ENCODE measurements around the gene RASGRF1.

Gene RASGRF1

GRCh38 chr15:79088426-79089205 lies 2.0 kb downstream of the RASGRF1 start:
- no peak for TF ChIP-seq CREB1 (IDR thresholded peaks at IDR 0.05; ENCODE audit: low read depth)
- no peak for TF ChIP-seq TEAD4 (IDR thresholded peaks at IDR 0.05)

- TF ChIP-seq YY1 (IDR thresholded peaks at IDR 0.05; ENCODE audit: low read depth) (no peak), RAD21 (IDR thresholded peaks at IDR 0.05; ENCODE audit: low read depth) (no peak), USF1 (IDR thresholded peaks at IDR 0.05) (no peak), MAX (IDR thresholded peaks at IDR 0.05) (no peak), FOXM1 (IDR thresholded peaks at IDR 0.05; ENCODE audit: borderline replicate concordance, low read depth) (no peak), EP300 (IDR thresholded peaks at IDR 0.05; ENCODE audit: borderline replicate concordance) (no peak), TCF12 (IDR thresholded peaks at IDR 0.05; ENCODE audit: low read depth) (no peak), CEBPB (IDR thresholded peaks at IDR 0.05) (no peak), EGR1 (IDR thresholded peaks at IDR 0.05) (no peak), TEAD4 (IDR thresholded peaks at IDR 0.05) (no peak), CREB1 (IDR thresholded peaks at IDR 0.05; ENCODE audit: low read depth) (no peak), TAF1 (IDR thresholded peaks at IDR 0.05; ENCODE audit: low read depth) (no peak), ZBTB7A (IDR thresholded peaks at IDR 0.05; ENCODE audit: low read depth) (no peak), REST (IDR thresholded peaks at IDR 0.05; ENCODE audit: low read depth) (no peak), NFIC (IDR thresholded peaks at IDR 0.05) (no peak)
Measured at GRCh38 chr15:79086814-79087213, 3.8 kb downstream of the RASGRF1 start.

- TF ChIP-seq FOXM1 (IDR thresholded peaks at IDR 0.05; ENCODE audit: borderline replicate concordance, low read depth) (no peak), NFIC (IDR thresholded peaks at IDR 0.05) (peak; percentile 45; the same call in 1 of the 2 replicates)
Measured at GRCh38 chr15:79084308-79084968, 6.1 kb downstream of the RASGRF1 start.

GRCh38 chr15:79083154-79083553 lies 7.4 kb downstream of the RASGRF1 start:
- no peak for TF ChIP-seq MAX (IDR thresholded peaks at IDR 0.05)
- no peak for TF ChIP-seq YY1 (IDR thresholded peaks at IDR 0.05; ENCODE audit: low read depth)
- no peak for TF ChIP-seq TEAD4 (IDR thresholded peaks at IDR 0.05)
- no peak for TF ChIP-seq EGR1 (IDR thresholded peaks at IDR 0.05)

GRCh38 chr15:79082363-79083070 lies 8.1 kb downstream of the RASGRF1 start:
- no peak for TF ChIP-seq MAX (IDR thresholded peaks at IDR 0.05)
- no peak for TF ChIP-seq USF1 (IDR thresholded peaks at IDR 0.05)
- TF ChIP-seq FOXM1 (IDR thresholded peaks at IDR 0.05; ENCODE audit: borderline replicate concordance, low read depth): no peak
- TF ChIP-seq CREB1 (IDR thresholded peaks at IDR 0.05; ENCODE audit: low read depth): no peak
- TF ChIP-seq EP300 (IDR thresholded peaks at IDR 0.05; ENCODE audit: borderline replicate concordance): no peak
- no peak for TF ChIP-seq TEAD4 (IDR thresholded peaks at IDR 0.05)
- TF ChIP-seq RAD21 (IDR thresholded peaks at IDR 0.05; ENCODE audit: low read depth): no peak
- TF ChIP-seq TAF1 (IDR thresholded peaks at IDR 0.05; ENCODE audit: low read depth): no peak
- TF ChIP-seq YY1 (IDR thresholded peaks at IDR 0.05; ENCODE audit: low read depth): no peak
- no peak for TF ChIP-seq ZBTB7A (IDR thresholded peaks at IDR 0.05; ENCODE audit: low read depth)
- no peak for TF ChIP-seq CEBPB (IDR thresholded peaks at IDR 0.05)
- TF ChIP-seq TCF12 (IDR thresholded peaks at IDR 0.05; ENCODE audit: low read depth): no peak
- TF ChIP-seq EGR1 (IDR thresholded peaks at IDR 0.05): no peak
- no peak for TF ChIP-seq NFIC (IDR thresholded peaks at IDR 0.05)
- no peak for TF ChIP-seq REST (IDR thresholded peaks at IDR 0.05; ENCODE audit: low read depth)
